Fibroblast of mammary gland (primary cell): ENCODE measurements around the gene CAPZA1.
A peak's percentile ranks its signal among the peaks of the same experiment; 100 is the strongest.
"Not testable (repeated sequence)": the region's sequence is repeated elsewhere in the genome, so short reads cannot be mapped to it uniquely, and the experiment has no call there.

Source experiments
- DNase-seq: peaks from one replicate; pipeline ENCODE4 v3.0.0-alpha.2; 2010; ENCODE audit warnings: low read depth
- H3K4me3 ChIP-seq: 2 replicates; pipeline ENCODE4 v1.5.1; 2011; ENCODE audit warnings: low read depth, mild to moderate bottlenecking, low read length, moderate library complexity; ENCODE audit not compliant: control insufficient read depth
- TF ChIP-seq, protein P1 (sequence below): conservative IDR thresholded peaks from 2 replicates; pipeline ENCODE4 v1.5.1; 2011; ENCODE audit warnings: low read depth, low read length, inconsistent platforms; ENCODE audit not compliant: control insufficient read depth, insufficient read depth

The CAPZA1 gene

GRCh38 chr1:112614460-112615065, 5.1 kb upstream of the CAPZA1 start:
- no peak overlapping the region for H3K4me3 ChIP-seq
- TF ChIP-seq, protein P1, sequence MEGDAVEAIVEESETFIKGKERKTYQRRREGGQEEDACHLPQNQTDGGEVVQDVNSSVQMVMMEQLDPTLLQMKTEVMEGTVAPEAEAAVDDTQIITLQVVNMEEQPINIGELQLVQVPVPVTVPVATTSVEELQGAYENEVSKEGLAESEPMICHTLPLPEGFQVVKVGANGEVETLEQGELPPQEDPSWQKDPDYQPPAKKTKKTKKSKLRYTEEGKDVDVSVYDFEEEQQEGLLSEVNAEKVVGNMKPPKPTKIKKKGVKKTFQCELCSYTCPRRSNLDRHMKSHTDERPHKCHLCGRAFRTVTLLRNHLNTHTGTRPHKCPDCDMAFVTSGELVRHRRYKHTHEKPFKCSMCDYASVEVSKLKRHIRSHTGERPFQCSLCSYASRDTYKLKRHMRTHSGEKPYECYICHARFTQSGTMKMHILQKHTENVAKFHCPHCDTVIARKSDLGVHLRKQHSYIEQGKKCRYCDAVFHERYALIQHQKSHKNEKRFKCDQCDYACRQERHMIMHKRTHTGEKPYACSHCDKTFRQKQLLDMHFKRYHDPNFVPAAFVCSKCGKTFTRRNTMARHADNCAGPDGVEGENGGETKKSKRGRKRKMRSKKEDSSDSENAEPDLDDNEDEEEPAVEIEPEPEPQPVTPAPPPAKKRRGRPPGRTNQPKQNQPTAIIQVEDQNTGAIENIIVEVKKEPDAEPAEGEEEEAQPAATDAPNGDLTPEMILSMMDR = peak; percentile 74
- DNase-seq = peak; percentile 68

DNA sequence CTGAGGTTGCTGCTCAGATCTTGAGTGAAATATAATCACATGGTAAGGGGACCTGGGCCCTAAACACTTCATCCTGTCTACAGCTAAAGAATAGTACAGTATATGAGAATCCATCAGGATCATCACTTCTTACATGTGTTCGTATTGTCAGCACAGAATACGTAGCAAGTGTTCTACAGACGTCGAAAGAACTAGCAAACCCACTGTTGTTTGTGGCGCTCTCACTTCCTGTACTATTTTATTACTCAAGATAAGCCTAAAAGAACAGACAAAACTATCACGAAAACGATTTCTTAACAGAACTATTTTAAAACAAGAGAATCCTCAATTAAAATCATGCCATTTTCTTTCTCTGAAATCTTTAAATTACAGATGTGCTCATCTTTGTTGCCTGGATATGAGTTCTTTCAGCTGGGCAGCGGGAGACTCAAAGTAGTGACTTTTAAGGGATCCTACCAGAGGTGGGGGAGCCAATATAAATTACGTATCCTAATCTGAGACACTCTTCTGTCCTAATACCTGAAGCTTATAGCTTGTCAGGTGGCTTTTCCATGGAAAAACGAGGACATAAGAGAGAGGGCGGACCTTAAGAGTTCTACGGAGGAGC, 1.4 kb upstream of the CAPZA1 start:
- H3K4me3 ChIP-seq = peak overlapping the region; percentile 100
- peak; percentile 54 for DNase-seq
- TF ChIP-seq, protein P1 = no peak

DNA sequence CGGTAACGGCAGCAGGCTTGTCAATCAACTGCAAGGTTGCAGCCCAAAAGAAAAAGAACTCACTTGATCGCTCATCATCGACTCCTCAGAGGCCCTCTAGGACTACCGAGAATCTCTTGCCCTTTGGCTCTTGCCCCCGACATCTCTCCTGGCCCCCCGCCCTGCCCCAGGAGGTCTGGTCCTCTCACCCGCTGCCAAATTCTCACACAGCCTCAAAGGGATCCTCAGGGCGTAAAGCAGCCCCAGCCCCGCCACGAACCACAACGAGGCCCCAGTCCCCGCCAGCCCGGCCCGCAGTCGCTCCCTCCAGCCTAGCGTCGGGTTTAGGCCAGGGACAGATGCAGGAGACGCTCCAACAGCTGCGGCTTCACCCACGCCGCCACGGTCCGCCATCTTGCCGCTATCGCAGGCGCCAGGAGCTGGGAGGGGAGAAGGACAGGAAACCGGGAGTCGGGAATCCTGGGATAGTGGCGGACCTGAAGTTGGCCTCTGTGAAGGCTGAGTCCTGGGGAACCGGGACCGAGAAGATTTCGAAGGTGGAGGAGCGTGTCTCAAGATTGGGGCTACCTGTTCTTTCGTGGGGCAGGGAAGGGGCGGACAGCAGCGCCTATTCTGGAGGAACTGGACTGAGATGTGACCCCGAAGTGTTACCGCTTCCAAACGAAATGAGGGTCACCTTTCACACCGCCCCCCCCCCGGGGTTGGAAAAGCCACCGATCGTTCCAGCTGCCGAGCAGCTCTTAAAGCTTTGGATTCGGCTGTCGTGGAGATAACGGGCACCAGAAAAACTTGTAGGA, 713 bp upstream of the CAPZA1 start, which contains the start of gene ST7L:
ST7L (minus strand) TSS at position 421 of the 797 bp plus-strand sequence; CDS start at position 393, 28 bp downstream.
- DNase-seq = peak; percentile 70
- TF ChIP-seq, protein P1 = no peak
- H3K4me3 ChIP-seq = peak within 1 kb of the TSS; percentile 100

DNA sequence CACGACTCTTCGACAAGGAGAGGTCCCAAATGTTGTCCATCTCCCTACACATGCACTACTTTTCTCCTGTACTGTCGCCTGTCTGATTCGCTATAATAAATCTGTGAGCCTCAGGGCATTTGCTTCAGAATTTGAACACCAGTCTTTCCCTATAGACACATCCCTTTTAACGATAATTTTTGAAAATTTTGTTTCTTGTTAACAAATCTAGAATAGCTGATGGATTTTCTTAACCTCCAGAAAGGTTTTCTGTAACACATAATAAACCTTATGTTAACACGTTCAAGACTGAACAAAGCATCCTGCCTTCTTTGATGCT, 704 bp downstream of the CAPZA1 start:
- H3K4me3 ChIP-seq = peak overlapping the region; percentile 100
- TF ChIP-seq, protein P1 = no peak
- DNase-seq = no peak

GRCh38 chr1:112624493-112624892, 4.9 kb downstream of the CAPZA1 start:
- not testable (repeated sequence) for H3K4me3 ChIP-seq, DNase-seq

DNA sequence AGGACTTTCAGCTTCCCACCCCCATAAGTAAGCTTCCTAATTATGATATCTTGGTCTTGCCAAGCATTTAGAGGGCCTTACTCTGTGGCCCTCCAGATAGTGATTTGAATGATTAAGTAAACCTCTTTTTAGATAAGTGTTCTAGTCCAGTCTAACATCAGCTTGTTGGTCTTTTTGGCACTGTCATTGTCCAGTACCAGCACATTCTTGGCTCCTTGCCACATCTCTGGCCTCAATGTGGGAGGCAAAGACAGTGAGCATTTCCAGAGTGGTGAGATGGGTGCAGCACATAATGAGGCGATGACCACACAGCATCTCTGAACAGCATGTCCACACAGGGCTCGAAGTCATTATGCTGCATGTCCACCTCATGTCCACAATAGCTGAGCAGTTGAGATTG, 6.1 kb downstream of the CAPZA1 start:
- H3K4me3 ChIP-seq = no peak overlapping the region
- peak; percentile 51 for DNase-seq
- TF ChIP-seq, protein P1 = no peak

DNA sequence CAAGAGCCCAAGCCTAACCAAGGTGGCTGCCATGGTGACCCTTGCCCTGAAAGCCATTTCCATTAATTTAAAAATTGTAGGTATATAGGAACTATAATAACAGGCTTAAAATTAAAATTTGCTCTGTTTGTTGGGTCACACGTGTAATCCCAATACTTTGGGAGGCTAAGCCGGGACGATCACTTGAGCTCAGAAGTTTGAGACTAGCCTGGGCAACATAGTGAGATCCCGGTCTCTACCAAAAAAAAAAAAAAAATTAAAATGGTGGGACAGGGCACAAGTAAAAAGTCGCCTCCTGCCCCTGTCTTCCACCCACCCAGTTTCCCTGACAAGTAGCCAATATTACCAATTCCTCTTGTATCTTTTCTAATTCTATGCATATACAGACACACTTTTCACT, 6.6 kb downstream of the CAPZA1 start:
- DNase-seq = no peak
- TF ChIP-seq, protein P1 = no peak

More for the DNA sequence above, 6.6 kb downstream of the CAPZA1 start:
- no peak overlapping the region for H3K4me3 ChIP-seq
